Transverse colon (tissue), 4 donors: ENCODE results near the gene SCG3. TPM values are rescaled to one million over a fixed set of nuclear protein-coding genes. Genes with fewer than 3 reads are reported as not detected.

Experiments used
- DNase-seq: peaks from one replicate; pipeline ENCODE4 v3.0.0-alpha.2; 2019
- H3K27ac ChIP-seq, 4 donors: fragments of 200-600 bp; sonication (generic); 2 replicates each; pipeline ENCODE4 v1.5.1; 2016 to 2018; ENCODE audit warnings: inconsistent platforms in 4 of 4
- H3K27me3 ChIP-seq: fragments of 200-600 bp; sonication (generic); 2 replicates; pipeline ENCODE4 v1.5.1; 2017; ENCODE audit warnings: inconsistent platforms
- H3K36me3 ChIP-seq, 4 donors: fragments of 200-600 bp; sonication (generic); 2 replicates each; pipeline ENCODE4 v1.5.1; 2017 to 2019; ENCODE audit warnings: inconsistent platforms in 4 of 4
- H3K4me1 ChIP-seq, 4 donors: fragments of 200-600 bp; sonication (generic); 2 replicates each; pipeline ENCODE4 v1.5.1; 2017 to 2020; ENCODE audit warnings: inconsistent platforms in 4 of 4
- H3K4me3 ChIP-seq, 4 donors: fragments of 200-600 bp; sonication (generic); 1 replicate in 1 of 4; 2 replicates in 3 of 4; pipeline versions ENCODE4 v1.5.1 to v1.6.1; 2017 to 2019; ENCODE audit warnings: inconsistent platforms in 4 of 4
- H3K9me3 ChIP-seq, 2 donors: fragments of 200-600 bp; sonication (generic); 2 replicates each; pipeline ENCODE4 v1.5.1; 2017 to 2019; ENCODE audit warnings: inconsistent platforms in 2 of 2
- CTCF ChIP-seq, 5 experiments: fragments of 200-600 bp in 3 of 5; fragments of 450-650 bp in 2 of 5; sonication (generic) in 3 of 5; IDR thresholded peaks; 1 replicate in 2 of 5; 2 replicates in 3 of 5; pipeline ENCODE4 v1.5.1; 2016 to 2017; ENCODE audit warnings: antibody characterized with exemption in 5 of 5, inconsistent platforms in 3 of 5, mild to moderate bottlenecking in 2 of 5, moderate library complexity in 1 of 5
- EP300 ChIP-seq: sonication (generic); formaldehyde crosslinking; IDR thresholded peaks from one replicate; pipeline ENCODE4 v1.6.1; 2017; ENCODE audit warnings: antibody characterized with exemption, low read depth
- POLR2A ChIP-seq: fragments of 450-650 bp; IDR thresholded peaks from one replicate; pipeline ENCODE4 v1.6.1; 2016; ENCODE audit warnings: antibody characterized with exemption, mild to moderate bottlenecking, moderate library complexity
- POLR2AphosphoS5 ChIP-seq, 3 donors: sonication (generic); formaldehyde crosslinking; IDR thresholded peaks; one replicate each; pipeline ENCODE4 v1.6.1; 2016; ENCODE audit warnings: antibody characterized with exemption in 3 of 3
- WGBS, 2 donors: methylation state at CpG; one replicate each; pipeline ENCODE4 v1.1.5; 2018; ENCODE audit warnings: low coverage in 1 of 2; 5-methylcytosine and 5-hydroxymethylcytosine counted together
- in situ Hi-C, 4 donors: fragments of 200-750 bp; cut with MboI; loops; one replicate each; pipeline versions ENCODE4 v1.15.0 to v1.15.1; 2017; ENCODE audit warnings: low sequenced_read_pairs in 3 of 4, low pct_ligation_motif_present in 1 of 4, low pct_unique_long_range_greater_than_20kb in 1 of 4
- intact Hi-C: fragments of 100-400 bp; cut with DNase I; formaldehyde crosslinking; loops from one replicate; pipeline ENCODE4 v1.15.1; 2023; ENCODE audit warnings: low total_unique reads
- total RNA-seq, 4 donors: library from RNA; depleted of rRNA; stranded (reverse); fragments of >200 nt; gene quantifications; one replicate each; pipeline ENCODE4 v1.1.0, GENCODE V29; 2016

Gene SCG3
- total RNA-seq, 4 donors from 2014 or later: 0.55 to 3.6 (median 0.95) TPM; not detected in 1

- Histone ChIP-seq H3K27ac (no peak overlapping the region), H3K4me1 (peaks cover 0 to 8% (median 5%) of the 10 kb centered on the region in 4 donors), H3K36me3 (no peaks in the 10 kb centered on the region), H3K9me3 (no peaks in the 10 kb centered on the region), H3K27me3 (peaks cover 24% of the 10 kb centered on the region), H3K4me3 (no peak overlapping the region)
- in situ Hi-C loops (no loop called here), intact Hi-C loops (no loop called here)
- TF ChIP-seq EP300 (no peak), CTCF (IDR thresholded peaks at IDR 0.05) (no peak), POLR2A (no peak), POLR2AphosphoS5 (IDR thresholded peaks at IDR 0.05) (no peak)
- DNase-seq: no peak
- WGBS, 2 donors: 89% methylated on average over 1 of the region's 1 CpG; no CpG with 5 or more reads in 1 of the 2 donors
Observed at GRCh38 chr15:51677021-51677420, 4.3 kb upstream of the SCG3 start.

- 62 to 88% methylated on average over 1 to 2 of the region's 2 CpGs for WGBS, 2 donors
- in situ Hi-C loops: no loop called here
Observed at GRCh38 chr15:51677452-51677851, 3.9 kb upstream of the SCG3 start.

GRCh38 chr15:51678096-51678495, 3.2 kb upstream of the SCG3 start:
- 52 to 56% methylated on average over 2 of the region's 2 CpGs for WGBS, 2 donors
- no peaks in the 10 kb centered on the region for H3K9me3 ChIP-seq
- no peak for TF ChIP-seq POLR2AphosphoS5 (IDR thresholded peaks at IDR 0.05)
- no peak for TF ChIP-seq CTCF (IDR thresholded peaks at IDR 0.05)
- H3K27me3 ChIP-seq: peaks cover 32% of the 10 kb centered on the region
- H3K27ac ChIP-seq: no peak overlapping the region
- no peaks in the 10 kb centered on the region for H3K36me3 ChIP-seq
- peaks cover 0 to 8% (median 5%) of the 10 kb centered on the region in 4 donors for H3K4me1 ChIP-seq
- in situ Hi-C loops (no loop called here), intact Hi-C loops (no loop called here)
- H3K4me3 ChIP-seq: no peak overlapping the region
- no peak for DNase-seq

More at GRCh38 chr15:51677452-51677851, 3.9 kb upstream of the SCG3 start:
- TF ChIP-seq EP300 (no peak), POLR2AphosphoS5 (IDR thresholded peaks at IDR 0.05) (no peak), CTCF (IDR thresholded peaks at IDR 0.05) (no peak), POLR2A (no peak)
- H3K9me3 ChIP-seq: no peaks in the 10 kb centered on the region
- peaks cover 26% of the 10 kb centered on the region for H3K27me3 ChIP-seq
- H3K27ac ChIP-seq: no peak overlapping the region
- no peak overlapping the region for H3K4me3 ChIP-seq
- H3K36me3 ChIP-seq: no peaks in the 10 kb centered on the region
- peaks cover 0 to 8% (median 5%) of the 10 kb centered on the region in 4 donors for H3K4me1 ChIP-seq
- no peak for DNase-seq
- intact Hi-C loops: no loop called here

- Histone ChIP-seq H3K27ac (no peak overlapping the region), H3K36me3 (no peaks in the 10 kb centered on the region), H3K4me1 (peaks cover 0 to 8% (median 5%) of the 10 kb centered on the region in 4 donors), H3K4me3 (no peak overlapping the region), H3K9me3 (no peaks in the 10 kb centered on the region), H3K27me3 (peaks cover 45% of the 10 kb centered on the region)
- DNase-seq: no peak
- 34 to 46% methylated on average over 2 of the region's 2 CpGs for WGBS, 2 donors
- TF ChIP-seq POLR2AphosphoS5 (IDR thresholded peaks at IDR 0.05): no peak
- no peak for TF ChIP-seq CTCF (IDR thresholded peaks at IDR 0.05)
- no peak for TF ChIP-seq EP300
- TF ChIP-seq POLR2A: no peak
- intact Hi-C loops (no loop called here), in situ Hi-C loops (no loop called here)
Observed at GRCh38 chr15:51680321-51680720, 982 bp upstream of the SCG3 start.
